Nucleus accumbens (tissue), 56 donors: ENCODE measurements around the gene EIF4G3.
"Not testable (repeated sequence)": the region's sequence is repeated elsewhere in the genome, so short reads cannot be mapped to it uniquely, and the experiment has no call there.

Experiments used
- DNase-seq, 56 donors: peaks; one replicate each; lab custom pipeline; 2025; lab: John Stamatoyannopoulos, UW

EIF4G3 gene

DNA sequence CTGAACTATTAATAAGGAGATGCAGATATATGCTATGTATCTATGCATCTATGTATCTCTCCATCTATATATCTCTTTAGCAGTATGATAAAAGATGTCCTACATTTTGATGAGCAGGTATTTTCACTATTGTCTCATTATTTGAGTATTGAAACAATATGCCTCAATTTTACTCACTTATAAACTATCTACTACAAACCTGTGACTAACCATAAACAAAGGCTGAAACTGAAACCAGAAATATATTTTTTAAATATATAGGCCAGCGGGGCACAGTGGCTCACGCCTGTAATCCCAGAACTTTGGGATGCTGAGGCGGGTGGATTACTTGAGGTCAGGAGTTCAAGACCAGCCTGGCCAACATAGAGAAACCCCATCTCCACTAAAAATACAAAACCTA, 22.0 kb downstream of the EIF4G3 start:
- no peak for DNase-seq

DNA sequence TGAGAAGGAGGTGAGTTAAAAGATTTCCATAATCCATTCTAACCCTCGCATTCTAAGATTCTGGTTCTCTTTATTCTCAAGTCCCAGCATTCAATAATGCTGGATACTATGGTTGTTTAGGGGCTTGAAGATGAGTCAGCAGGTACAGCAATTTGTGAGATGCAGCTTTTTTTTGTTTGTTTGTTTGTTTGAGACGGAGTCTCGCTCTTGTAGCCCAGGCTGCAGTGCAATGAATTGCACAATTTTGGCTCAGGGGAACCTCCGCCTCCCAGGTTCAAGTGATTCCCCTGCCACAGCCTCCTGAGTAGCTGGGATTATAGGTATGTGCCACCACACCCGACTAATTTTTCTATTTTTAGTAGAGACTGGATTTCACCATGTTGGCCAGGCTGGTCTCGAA, 23.3 kb downstream of the EIF4G3 start:
- DNase-seq = no peak

DNA sequence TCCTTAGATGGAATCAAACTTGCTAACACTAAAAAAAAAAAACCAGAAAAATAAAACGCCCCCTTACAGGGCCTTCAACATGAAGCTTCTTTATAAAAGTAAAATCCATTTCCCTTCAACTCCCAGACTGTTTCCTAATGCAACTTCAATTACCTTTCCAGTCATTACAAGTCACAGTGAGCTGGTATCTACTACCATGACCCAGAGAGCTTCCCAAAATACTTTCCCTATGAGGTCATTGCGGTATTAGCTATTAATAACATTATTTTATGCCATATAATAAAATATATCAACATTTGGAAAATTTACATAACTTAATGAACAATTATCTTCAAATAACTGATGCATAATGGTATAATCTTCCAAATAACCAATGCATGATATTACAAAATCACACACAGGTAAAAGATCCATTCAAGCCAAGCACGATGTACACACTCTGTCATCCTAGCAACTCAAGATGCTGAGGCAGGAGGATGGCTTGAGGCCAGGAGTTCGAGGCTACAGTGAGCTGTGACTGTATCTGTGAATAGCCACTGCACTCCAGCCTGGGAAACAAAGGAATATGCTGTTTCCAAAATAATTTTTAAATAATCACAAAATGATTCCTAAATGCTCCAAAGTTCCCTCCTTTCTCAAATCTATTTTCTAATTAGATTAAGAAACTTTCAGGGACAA, 24.1 kb downstream of the EIF4G3 start:
- DNase-seq = peak in 3 of 56 donors; percentile 5 to 27 (median 13)

DNA sequence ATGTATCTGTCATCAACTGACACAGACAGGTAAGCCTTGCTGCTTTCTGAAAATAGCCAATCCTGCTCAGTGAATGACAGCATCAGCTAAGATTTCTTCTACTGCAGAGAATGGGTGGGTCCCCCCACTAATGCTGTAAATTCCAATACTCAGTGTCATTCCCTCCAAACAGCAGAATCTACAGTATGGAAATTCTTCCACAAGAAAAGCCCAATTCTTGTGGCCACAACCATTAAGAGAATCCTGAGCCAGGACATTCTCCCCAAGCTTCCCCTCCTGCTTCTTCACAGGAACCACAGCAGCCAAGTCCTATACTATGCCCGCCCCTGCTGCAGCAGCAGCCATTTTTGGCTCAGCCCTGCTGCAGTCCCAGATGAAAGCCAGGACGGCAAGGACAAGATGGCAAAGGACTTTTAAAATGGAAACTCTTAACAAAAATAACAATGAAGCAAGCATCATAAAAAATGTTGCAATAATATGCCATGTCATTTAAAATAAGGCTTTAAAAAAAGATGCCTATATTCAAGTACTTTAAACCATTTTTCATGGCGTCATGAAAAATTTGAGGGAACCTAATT, 26.8 kb downstream of the EIF4G3 start:
- peak in 22 of 56 donors; percentile 4 to 60 (median 15) for DNase-seq

DNA sequence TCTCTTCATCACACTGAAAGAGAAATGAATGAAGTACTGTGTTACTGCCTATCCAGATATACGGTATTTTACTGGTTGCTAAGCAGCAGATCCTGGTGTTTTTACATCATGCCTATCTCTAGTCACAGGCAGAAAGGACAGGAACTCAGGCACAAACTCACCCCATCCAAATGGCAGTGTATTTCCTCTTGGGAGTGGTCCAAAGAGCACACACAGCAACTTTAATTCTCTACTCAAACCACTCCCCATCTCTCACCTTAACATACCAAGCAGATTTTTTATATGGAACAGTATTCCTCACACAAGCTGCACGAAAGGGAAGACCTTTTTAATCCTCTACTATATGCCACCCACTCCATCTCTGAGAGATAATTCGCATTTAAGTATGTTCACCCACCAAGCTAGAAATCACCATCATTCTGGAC, 27.3 kb downstream of the EIF4G3 start:
- DNase-seq = peak in 14 of 56 donors; percentile 9 to 58 (median 30)

DNA sequence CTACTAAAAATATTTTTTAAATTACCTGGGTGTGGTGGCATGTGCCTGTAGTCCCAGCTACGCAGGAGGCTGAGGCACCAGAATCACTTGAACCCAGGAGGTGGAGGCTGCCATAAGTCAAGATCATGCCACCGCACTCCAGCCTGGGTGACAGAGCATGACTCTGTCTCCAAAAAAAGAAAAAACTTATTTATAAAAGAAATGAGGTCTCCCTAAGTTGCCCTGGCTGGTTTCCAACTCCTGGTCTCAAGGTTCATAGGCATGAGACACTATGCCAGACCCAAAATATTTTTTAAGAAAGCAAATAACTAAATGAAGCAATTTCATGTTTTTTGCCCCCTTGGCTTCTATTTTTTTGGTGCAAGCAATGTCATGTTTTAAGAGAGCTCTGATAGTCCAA, 32.9 kb downstream of the EIF4G3 start:
- DNase-seq = no peak

DNA sequence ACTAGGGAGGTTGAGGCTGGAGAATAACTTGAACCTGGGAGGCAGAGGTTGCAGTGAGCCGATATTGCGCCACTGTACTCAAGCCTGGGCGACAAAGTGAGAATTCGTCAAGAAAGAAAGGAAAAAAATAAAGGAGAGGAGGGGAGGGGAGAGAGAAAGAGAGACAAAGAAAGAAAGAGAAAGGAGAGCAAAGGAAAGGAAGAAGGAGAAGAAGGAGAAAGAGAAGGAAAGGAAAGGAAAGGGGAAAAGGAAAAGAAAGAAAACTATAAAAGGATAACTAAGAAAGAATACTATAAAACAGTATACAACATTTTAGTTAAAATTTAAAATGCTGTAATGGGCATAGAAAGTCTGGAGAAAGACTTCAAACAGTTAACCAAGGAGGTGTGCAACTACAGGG, 33.6 kb downstream of the EIF4G3 start:
- DNase-seq = no peak

DNA sequence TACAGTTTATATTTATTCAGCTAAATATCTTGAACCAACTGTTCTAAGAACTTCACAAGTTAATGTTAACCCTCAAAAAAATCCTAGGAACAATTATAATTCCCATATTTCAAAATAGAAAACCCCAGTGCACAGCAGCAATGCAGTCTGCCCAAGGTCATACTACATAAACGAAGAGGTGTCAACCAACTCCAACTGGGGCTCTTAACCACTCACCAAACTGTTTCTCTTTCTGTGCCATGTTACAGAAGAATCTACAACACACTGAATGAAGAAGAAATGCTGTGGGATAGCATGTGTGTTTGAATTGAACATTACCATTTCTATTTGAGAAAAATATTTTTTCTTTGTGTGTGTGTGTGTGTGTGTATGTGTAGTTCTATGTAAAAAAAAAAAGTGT, 35.7 kb downstream of the EIF4G3 start:
- no peak for DNase-seq

DNA sequence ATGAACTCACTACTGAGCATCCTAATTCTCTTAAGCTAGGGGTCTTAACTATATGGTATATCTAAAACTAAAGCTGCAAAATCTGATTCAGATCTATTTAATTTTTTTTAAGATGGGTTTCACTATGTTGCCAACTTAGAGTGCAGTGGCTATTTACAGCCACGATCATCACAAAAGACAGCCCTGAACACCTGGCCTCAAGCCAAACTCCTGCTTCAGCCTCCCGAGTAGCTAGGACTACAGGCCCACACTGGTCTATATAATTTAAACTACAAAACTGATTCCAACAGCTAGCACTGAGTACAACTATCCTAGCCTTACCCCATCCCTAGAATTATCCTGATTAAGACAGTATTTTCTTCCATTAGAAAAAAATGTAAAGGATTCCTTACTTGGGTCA, 37.1 kb downstream of the EIF4G3 start:
- DNase-seq = peak in 15 of 56 donors; percentile 5 to 59 (median 14)

DNA sequence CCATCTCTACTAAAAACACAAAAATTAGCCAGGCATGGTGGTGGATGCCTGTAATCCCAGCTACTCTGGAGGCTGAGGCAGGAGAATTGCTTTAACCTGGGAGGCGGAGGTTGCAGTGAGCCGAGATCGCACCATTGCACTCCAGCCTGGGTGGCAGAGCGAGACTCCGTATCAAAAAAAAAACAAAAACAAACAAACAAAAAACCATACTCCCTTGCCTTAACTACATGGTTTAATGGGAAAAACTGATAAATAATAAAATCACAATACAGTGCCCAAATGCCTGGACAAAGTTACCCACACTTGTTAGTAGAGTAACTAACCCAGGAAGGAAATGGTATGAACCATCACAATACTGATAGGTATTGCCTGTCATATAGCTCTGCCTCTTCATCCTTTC, 40.4 kb downstream of the EIF4G3 start:
- DNase-seq = not testable (repeated sequence)

DNA sequence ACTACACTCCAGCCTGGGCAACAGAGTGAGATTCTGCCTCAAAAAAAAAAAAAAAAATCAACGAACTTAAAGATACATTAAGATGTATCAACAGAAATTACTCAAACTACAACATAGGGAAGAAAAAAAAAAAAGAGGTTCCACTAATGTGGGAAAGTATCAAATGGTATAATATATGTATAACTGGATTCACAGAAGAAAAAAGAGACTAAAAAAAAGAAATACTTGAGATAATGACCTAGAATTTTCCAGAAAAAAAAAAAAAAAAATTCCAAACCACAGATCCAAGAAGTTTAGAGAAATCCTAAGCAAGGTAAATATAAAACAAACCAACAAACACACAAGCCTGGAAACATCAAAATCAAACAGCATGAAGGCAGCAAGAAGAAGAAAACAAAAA, 45.5 kb downstream of the EIF4G3 start:
- DNase-seq = no peak

DNA sequence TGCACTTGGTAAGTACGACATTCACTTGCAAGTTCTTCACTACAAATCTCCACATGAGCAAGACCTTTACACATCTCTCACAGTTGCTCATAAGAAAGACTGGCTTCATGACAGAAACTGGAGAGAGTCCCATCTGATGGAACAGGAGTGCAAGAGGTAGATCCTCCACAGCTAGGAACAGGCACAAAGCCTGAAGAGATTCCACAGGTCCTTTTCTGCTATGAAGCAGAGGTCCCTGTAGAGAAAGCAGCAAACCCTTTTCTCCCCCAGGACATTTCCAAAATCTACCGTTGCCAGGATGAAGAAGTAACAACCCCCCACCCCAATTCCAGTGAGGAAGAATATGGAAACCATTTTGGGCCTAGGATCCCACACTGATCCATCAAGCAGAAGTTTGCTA, 47.3 kb downstream of the EIF4G3 start:
- DNase-seq = no peak

DNA sequence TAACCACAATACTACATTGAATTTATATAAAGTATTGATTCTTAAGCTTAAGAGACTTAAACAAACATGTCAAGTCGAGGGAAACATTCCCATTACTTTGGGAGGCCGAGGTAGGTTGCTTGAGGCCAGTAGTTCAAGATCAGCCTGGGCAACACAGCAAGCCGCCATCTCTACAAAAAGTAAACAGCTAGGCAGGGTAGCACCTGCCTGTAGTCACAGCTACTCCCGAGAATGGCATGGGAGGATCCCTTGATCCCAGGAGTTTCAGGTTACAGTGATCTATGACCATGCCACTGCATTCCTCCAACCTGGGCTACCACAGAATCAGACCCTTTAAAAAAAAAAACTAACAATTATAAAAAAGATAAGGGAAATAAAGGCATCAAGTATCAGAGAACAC, 50.4 kb downstream of the EIF4G3 start:
- no peak for DNase-seq

DNA sequence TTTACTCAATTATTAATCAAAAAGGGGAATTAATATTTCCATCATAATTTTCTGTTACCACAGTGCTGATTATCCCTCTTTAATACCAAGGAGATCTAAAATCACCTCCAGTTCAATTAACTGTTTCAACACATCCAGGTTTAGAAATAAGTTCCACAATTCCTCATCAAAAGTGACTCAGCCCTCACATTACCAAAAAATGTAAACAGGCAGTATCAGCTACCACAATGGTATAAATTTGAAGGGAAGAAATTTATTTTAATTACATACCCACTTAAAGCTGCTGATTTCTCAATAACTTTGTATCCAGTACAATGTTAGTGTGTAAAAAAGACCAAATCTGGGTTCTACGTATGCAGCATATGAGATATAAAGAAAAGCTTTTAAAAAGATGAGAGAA, 51.9 kb downstream of the EIF4G3 start:
- no peak for DNase-seq

DNA sequence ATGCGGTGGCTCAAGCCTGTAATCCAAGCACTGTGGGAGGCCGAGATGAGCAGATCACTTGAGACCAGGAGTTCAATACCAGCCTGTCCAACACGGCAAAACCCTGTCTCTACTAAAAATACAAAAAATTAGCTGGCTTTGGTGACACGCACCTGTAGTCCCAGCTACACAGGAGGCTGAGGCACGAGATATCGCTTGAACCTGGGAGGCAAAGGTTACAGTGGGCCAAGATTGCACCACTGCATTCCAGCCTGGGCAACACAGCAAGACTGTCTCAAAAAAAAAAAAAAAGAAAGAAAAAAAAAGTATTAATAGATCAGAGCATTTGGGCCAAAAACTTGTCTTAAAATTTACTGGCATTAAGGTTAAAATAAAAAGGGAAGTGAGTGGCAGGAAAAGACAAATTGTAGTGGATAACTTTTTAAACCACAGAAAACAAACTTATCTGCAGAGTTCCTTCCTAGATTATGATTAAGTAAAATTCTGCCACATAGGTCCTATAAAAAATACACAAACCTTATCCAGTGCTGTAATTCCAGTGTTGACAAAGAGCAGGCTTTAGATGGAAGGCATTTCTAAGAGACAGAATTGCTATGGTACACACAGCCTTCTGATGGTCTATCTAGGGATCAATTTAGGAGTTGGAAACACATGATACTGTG, 53.3 kb downstream of the EIF4G3 start:
- no peak for DNase-seq

DNA sequence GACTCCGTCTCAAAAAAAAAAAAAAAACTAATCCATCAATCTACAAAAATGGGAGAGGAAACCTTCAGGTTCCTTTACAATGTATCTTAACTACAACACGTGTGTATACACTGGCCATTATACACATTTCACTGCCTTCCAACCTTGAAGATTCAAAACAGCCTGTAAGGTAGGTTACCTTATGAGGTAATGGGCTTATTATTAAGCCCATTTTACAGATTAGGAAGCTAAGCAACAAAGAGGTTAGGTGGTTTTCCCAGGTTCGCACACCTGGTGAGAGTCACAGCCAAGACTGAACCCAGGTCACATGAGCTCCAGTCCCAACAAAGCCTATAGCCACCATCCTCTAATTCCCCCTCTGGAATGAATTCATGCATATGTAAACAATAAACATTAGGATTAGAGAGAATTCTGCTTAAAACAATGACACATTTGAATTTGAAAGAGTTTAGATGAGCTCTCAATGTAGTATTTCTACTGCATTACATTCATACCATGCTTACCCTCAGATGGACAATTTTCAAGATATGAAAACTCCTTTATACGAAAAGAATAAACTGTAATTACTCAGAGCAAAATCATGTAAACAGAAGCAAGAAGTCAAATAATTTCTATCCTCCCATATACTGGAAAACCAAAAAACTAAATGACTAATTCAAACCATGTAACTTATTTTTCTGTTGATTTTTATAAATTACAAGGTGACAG, 54.8 kb downstream of the EIF4G3 start:
- no peak for DNase-seq

DNA sequence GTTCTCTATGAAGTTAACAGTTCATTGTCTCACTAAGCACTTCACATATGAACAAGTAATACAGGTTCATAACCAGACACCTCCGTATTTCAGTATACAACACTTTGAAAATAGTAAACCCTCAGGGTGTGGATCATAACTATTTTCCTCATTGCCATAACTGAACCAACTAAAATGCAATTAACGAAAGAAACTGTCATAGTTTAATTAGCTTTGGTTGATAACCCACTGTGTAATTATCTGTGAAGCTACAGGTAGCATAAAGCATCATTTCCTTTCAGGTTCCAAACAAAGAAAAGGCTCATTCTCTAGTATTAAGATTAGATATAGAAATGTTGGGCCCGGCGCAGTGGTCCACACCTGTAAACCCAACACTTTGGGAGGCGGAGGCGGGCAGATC, 58.5 kb downstream of the EIF4G3 start:
- DNase-seq = no peak

DNA sequence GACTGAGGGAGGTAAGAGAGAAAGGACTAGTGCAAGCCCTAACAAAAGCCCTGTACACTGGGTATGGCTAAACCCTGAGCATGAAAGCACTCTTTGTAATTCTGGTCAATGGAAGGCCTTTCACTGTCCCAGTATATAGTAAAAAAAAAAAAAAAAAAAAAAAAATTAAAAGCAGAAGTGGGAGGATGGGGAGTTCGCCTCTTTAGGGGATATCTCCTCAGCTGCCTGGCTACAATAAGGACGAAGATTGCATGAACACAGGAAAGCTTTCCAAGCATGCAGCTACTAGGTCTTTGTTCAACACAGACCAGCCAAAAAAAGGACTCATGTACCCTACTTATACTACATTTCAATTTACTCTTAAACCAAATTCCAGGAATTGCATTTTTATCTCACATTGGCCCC, 59.1 kb downstream of the EIF4G3 start:
- DNase-seq = peak in 23 of 56 donors; percentile 7 to 54 (median 18)

DNA sequence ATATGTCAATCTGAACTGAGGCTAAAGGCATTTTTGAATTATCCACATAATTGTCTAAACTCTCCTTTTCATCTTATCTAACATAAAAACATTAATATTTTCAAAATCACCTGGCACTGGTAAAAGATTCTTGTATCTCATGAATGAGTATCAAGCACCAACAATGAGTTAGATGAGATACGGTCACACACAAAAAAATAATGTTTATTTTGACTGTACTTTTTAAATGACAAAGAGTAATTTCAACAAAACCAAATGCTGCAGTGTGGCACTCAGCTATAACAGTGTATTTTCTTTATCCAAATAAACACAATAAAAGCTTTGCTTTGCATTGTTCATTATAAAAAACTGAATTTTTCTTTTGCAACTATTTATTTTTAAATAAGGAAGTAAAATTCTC, 59.5 kb downstream of the EIF4G3 start:
- DNase-seq = no peak

DNA sequence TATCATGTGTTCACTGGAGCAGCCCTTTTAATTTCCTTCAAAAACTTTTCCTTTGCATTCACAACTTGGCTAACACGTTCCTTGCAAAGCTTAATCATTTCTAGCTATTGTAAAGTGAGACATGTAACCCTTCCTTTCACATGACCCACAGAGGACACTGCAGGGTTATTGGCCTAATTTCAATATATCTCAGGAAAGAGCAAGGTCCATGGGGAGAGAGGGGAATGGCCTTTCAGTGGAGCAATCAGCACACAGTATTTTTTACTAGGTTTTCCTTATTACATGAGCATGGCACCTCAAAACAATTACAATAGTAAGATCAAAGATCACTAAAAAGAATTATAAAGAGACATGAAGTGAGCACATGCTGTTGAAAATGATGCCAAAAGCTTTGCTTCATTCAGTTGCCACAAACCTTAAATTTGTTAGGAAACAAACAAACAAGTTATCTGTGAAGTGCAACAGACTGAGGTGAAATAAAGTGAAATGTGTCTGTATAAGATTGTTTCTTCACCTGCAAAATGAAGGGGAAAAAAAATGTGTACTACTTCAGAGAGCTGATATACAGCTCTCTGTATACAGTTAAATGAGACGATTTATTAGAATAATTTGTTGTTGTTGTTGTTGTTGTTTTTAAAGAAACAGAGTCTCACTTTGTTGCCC, 61.5 kb downstream of the EIF4G3 start:
- DNase-seq = no peak

DNA sequence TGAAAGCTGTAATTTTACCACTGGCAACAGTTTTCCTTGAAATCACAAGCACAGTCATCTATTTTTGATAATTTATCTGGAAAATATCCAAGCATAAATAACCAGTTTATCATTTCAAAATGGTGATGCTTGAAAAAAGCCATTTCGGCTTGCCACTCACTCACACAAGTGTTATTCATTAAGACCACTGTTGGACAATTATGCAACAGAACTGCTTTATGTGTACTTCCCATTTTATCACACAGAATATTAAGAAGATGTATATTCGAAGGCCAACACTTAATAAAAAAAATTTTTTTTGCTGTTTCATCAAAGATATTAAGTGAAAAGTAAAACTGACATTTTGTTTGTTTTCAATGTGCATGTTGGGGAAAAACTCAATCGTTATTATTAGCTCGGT, 62.3 kb downstream of the EIF4G3 start:
- no peak for DNase-seq
